Activated T-helper 1 cell treated with Interleukin-2 at 50 U/mL for 16 hours (primary cell): Measurements from ENCODE around the gene SEMA4F.
A peak's percentile ranks its signal among the peaks of the same experiment; 100 is the strongest.

Source experiments
- DNase-seq: peaks from one replicate; pipeline ENCODE4 v3.0.0-alpha.2; 2020; ENCODE audit warnings: low read depth

The SEMA4F gene

GRCh38 chr2:74707837-74708236 lies 53.8 kb downstream of the SEMA4F start:
- no peak for DNase-seq

DNA sequence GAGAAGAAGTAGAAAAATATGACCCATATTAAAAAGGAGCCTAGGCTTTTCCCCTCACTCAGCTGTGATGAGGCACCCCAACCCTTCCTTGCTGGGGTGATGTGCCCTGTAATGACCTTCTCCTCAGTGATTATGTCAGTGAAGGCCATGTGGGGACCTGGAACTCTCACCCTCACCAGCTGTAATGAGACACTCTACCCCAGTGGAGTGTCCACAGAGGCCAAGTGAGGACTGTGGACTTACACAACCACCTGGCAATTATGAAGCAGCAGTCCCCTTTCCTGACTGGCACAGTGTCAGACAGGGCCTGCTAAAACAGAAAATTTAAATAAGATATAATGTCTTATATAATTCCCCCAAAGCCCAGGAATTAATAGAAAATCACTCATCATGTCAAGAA lies 54.2 kb downstream of the SEMA4F start:
- no peak for DNase-seq

GRCh38 chr2:74708883-74709282 lies 54.8 kb downstream of the SEMA4F start:
- DNase-seq: no peak

DNA sequence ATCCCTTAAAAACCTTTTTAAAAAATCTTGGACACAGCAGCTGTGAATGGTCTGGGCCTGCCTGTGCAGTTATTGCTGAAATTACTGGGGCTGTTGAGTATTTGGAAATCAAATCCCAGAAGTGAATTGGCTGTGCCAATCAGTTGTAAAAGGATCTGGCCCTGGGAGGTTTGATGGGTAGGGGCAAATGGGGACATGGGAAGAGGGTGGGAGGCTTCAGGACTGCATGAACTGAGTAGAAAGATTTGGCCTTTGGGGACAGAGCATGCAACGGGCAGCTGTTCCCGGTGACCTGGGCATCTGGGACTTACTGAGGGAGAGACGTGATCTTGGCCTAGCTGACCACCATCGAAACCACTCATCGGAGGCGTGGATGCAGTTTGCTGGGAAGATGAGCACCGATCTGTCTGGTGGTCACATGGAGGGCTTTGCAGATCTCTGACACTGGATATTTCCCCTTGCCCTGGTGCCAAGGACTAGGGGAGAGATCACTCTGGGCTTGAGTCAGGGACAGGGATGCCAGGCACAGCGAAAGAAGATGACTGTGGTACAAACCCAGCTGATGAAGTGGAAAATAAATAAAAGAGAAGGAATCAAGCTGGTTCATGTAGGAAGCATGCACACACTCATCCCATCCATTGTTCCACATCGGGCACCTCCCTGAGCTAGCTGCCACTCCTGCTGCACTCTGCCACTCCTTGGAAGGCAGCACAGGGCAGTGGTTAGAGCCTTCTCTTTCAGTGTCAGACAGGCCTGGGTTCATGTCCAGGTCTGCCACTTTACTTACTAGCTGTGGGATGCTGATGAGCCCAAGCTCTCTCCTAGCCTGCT lies 58.4 kb downstream of the SEMA4F start:
- DNase-seq: no peak

- DNase-seq: no peak
These were observed 60.6 kb downstream of the SEMA4F start for GRCh38 chr2:74714691-74715080.

GRCh38 chr2:74715081-74715791 lies 61.2 kb downstream of the SEMA4F start:
- peak; percentile 64 for DNase-seq

DNA sequence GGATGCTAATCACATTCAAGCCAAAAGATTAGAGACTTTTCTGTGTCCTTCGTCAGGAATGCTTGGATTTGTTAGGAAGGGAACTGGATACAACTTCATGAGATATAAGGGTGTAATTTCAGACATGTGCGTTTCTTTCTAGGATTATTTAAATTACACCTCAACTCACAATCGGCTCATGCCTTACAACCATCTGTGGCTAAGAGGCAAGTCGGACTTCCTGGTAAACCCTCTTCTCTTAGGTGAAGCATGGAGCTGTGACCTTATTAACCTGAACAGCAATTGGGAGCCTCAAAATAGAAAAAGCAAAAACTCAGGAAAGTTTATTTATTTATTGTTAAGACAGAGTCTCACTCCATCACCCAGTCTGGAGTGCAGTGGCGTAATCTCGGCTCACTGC lies 61.8 kb downstream of the SEMA4F start:
- DNase-seq: no peak

DNA sequence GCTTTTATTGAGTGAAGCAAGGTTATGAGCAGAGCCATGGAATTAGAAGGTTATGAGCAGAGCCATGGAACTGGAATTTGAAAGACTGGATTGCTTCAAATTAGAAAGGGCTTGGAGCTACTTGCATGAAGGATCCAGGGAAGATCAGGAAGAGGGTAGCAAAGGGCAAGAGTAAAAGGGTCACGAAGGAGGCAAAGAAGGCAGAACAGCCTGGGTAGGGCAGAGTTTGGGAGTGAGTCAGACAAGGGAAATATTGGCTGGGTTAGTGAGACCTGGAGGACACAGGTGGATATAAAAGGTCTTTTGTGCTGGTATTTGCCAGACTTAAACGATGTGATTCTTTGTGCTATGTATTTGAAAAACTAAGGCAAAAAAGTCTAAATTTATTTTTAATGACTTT lies 65.0 kb downstream of the SEMA4F start:
- DNase-seq: no peak

GRCh38 chr2:74721316-74721715 lies 67.3 kb downstream of the SEMA4F start:
- no peak for DNase-seq

- DNase-seq: no peak
These were observed 70.4 kb downstream of the SEMA4F start for GRCh38 chr2:74724496-74724895.

DNA sequence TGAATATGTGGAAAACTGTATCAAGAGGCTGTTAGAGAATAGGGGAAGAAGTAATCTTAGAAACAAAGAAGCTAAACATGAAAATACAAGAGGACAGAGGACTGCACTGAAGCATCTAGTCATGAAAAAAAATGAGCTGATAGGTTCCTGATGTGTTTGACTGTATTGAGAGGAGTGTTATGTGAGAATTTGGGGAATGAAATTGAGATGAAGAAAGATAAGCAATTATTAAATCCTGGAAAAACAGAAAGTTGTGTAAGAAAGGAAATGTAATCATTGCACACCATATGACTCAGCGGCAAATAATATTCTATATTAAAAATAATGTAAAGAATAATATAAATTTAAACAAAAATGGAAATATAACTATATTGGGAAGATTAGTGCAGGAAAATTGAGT lies 71.2 kb downstream of the SEMA4F start:
- no peak for DNase-seq

DNA sequence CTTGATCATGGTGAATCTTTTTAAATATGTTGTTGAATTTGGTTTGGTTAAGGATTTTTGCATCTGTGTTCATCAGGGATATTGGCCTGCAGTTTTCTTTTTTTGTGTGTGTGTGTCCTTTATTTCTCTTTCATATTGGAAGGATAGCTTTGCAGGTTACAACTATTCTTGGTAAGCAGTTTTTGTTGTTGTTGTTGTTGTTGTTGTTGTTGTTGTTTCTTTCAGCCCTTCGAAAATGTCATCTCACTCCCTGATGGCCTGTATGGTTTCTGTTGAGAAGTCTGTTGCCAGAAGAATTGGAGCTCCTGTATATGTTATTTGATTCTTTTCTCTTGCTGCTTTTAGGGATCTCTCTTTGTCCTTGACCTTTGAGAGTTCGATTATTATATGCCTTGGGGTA lies 74.8 kb downstream of the SEMA4F start:
- no peak for DNase-seq

GRCh38 chr2:74730530-74730929 lies 76.5 kb downstream of the SEMA4F start:
- no peak for DNase-seq
